Mesothelial cell of epicardium (in vitro differentiated cells): Measurements from ENCODE around the gene CADPS2. TPM values are rescaled to one million over a fixed set of nuclear protein-coding genes. Genes with fewer than 3 reads are reported as not detected.

Source experiments
- DNase-seq, 2 experiments: peaks; one replicate each; pipeline ENCODE4 v3.0.0; 2021; ENCODE audit warnings: low spot score in 2 of 2; ENCODE audit not compliant: unreplicated experiment in 2 of 2
- H3K27ac Mint-ChIP-seq: 2 replicates; pipeline ENCODE4 v1.8.0; 2021; ENCODE audit warnings: mixed read lengths
- H3K27me3 Mint-ChIP-seq: 2 replicates; pipeline ENCODE4 v1.8.0; 2021; ENCODE audit warnings: low read depth, mixed read lengths
- H3K36me3 Mint-ChIP-seq: 2 replicates; pipeline ENCODE4 v1.8.0; 2021; ENCODE audit warnings: mixed read lengths
- H3K4me1 Mint-ChIP-seq: 2 replicates; pipeline ENCODE4 v1.8.0; 2021; ENCODE audit warnings: mixed read lengths
- H3K4me3 Mint-ChIP-seq: 2 replicates; pipeline ENCODE4 v1.8.0; 2021; ENCODE audit warnings: mild to moderate bottlenecking, moderate library complexity, mixed read lengths
- H3K9me3 Mint-ChIP-seq: 2 replicates; pipeline ENCODE4 v1.8.0; 2021; ENCODE audit warnings: mixed read lengths
- total RNA-seq: library from RNA; stranded (reverse); gene quantifications from 3 replicates; pipeline ENCODE4 v1.2.1, GENCODE V29; 2021
- TF ChIP-seq, protein P1 (sequence below): fragments of 200-600 bp; sonication (generic); IDR thresholded peaks from one replicate; pipeline ENCODE4 v1.5.0; 2021; ENCODE audit warnings: antibody characterized with exemption; ENCODE audit not compliant: unreplicated experiment

The CADPS2 gene
- 1.9 to 2.7 TPM (median 2.3 TPM) in 3 replicates for total RNA-seq

DNA sequence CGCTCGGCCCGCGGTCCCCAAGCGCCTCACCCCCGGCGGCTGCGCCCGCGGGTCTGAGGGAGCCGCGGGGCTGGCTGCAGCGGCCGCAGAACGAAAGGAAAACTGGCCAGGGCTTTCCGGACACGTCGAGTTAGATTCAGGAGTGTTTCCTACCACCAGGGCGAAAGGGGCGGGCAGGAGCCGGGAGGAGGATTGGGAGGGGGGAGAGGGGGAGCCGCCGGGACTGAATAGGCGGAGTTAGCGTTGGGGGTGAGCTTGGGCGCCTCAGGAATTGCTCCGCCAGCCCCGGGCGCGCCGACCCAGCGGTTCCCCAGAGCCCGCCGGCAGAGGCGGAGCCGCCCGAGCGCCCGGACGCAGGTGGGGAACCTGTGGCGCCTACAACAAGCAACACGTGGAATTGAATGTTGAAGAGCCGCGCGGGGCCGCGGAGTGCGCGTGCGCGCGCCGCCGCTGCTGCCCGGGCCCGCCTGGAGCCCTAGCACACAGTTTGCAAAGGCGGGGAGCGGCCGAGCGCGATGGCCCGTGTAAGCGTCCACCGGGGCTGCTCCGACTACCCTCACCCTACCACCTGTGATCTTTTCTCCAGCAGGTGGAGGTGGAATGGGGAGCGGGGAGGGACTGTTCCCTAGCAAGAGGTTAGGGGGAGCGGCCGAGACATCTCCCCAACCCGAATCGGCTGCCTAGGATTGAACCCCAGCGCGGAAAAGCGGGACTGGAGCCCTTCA, at the start of gene CADPS2:
Gene CADPS2, minus strand, starts transcription at position 104 of the 725 bp plus-strand sequence. CDS start 123 bp downstream, outside the sequence.
- Mint-ChIP-seq H3K36me3 (no peaks in the 10 kb centered on the region), H3K4me3 (peak within 1 kb of the TSS; percentile 82), H3K27ac (peak within 1 kb of the TSS; percentile 19), H3K4me1 (peaks cover 25% of the 10 kb centered on the region), H3K27me3 (peaks cover 43% of the 10 kb centered on the region), H3K9me3 (no peaks in the 10 kb centered on the region)
- peak; percentile 57 to 79 for DNase-seq
- TF ChIP-seq, protein P1, sequence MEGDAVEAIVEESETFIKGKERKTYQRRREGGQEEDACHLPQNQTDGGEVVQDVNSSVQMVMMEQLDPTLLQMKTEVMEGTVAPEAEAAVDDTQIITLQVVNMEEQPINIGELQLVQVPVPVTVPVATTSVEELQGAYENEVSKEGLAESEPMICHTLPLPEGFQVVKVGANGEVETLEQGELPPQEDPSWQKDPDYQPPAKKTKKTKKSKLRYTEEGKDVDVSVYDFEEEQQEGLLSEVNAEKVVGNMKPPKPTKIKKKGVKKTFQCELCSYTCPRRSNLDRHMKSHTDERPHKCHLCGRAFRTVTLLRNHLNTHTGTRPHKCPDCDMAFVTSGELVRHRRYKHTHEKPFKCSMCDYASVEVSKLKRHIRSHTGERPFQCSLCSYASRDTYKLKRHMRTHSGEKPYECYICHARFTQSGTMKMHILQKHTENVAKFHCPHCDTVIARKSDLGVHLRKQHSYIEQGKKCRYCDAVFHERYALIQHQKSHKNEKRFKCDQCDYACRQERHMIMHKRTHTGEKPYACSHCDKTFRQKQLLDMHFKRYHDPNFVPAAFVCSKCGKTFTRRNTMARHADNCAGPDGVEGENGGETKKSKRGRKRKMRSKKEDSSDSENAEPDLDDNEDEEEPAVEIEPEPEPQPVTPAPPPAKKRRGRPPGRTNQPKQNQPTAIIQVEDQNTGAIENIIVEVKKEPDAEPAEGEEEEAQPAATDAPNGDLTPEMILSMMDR, result no peak

DNA sequence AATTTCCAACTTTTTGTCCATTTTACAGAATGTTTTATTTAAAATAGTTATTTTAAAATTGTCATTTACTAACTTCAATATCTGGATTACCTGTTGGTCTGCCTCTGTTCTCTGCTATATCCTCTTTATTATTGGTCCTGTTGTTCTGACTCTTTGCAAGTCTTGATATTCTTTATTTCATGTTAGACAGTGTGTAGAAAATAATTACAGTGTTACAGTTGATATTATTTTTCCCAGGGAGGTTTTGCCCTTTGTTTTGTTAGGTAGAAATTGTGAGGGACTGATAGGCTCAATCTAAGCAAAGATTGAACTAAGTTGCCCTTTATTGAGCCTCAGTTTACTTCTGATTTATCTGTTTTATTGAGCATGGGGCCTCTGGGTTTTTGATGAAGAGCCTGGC, 49.4 kb upstream of the CADPS2 start:
- no peak overlapping the region for H3K4me3 Mint-ChIP-seq
- no peak for DNase-seq
- TF ChIP-seq, protein P1, result no peak
- H3K27ac Mint-ChIP-seq, result no peak overlapping the region
- H3K27me3 Mint-ChIP-seq, result no peaks in the 10 kb centered on the region
- H3K36me3 Mint-ChIP-seq, result no peaks in the 10 kb centered on the region
- H3K9me3 Mint-ChIP-seq, result peaks cover 12% of the 10 kb centered on the region
- no peaks in the 10 kb centered on the region for H3K4me1 Mint-ChIP-seq

DNA sequence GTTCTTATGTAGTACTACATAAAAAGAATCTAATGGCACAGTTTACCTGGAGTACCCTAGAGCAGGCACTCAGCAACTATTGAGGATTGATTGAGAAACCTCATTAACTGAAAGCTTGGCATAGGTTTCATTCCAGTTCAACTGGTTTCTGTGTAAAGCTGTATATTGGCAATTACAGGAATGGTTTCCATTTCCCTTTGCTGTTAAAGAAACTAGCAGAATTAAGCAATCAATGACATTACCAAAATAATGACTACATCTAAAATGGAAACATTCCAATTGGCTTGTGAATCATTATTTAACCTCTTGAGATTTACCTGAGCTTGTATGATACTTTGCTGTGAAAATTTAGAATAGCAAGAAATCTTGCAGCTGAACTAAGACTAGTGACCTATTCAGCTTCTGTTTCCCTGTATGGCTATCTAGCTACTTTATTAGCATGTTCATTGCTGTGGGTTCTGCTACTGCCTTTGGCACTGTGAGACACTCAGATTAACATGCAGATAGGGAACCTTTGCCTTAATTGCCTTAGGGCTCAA, 33.5 kb upstream of the CADPS2 start:
- Mint-ChIP-seq H3K9me3 (no peaks in the 10 kb centered on the region), H3K27me3 (no peaks in the 10 kb centered on the region), H3K4me3 (no peak overlapping the region), H3K4me1 (peaks cover 4% of the 10 kb centered on the region), H3K36me3 (no peaks in the 10 kb centered on the region), H3K27ac (no peak overlapping the region)
- DNase-seq, result no peak
- TF ChIP-seq, protein P1, result no peak

DNA sequence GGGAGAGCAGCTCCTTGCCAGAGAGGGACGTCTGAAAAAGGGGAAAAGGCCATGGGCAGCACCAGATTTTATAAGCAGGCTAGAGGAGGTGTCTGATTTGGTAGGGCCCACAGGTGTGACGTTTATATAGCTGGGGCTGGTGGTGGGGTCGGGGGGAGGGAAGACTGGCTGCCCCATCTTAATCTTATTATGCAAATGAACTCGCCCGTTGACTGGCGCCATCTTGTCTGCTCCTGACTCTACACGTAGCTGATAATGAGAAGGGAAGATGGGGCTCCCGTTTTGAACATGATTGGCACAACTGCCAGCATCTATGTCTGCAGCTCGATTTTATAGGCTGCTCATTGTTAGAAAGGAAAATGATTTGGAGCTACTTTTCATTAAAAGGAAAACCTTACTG, 28.6 kb upstream of the CADPS2 start:
- Mint-ChIP-seq H3K4me3 (no peak overlapping the region), H3K27me3 (no peaks in the 10 kb centered on the region), H3K36me3 (no peaks in the 10 kb centered on the region), H3K27ac (no peak overlapping the region), H3K9me3 (no peaks in the 10 kb centered on the region), H3K4me1 (peaks cover 4% of the 10 kb centered on the region)
- DNase-seq, result no peak
- TF ChIP-seq, protein P1, result no peak

DNA sequence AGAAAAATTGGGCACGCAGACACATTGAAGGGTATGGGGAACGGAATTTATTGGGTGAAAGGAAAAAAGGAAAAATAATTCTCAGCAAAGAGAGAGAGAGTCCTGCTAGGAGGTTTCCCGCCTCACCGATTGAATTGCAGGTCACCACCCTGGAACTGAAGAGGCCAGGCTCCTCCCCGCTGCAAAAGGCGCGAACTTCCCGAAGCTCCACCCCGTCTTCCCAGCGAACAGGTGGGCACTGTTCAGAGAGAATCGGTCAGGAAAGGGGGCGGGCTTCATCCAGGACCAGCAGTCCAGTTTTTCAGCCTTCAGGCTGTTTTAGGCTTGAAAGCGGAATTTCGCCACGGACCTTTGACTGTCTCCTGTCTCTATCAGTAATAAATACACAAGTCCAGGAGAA, 27.3 kb upstream of the CADPS2 start:
- H3K27ac Mint-ChIP-seq, result no peak overlapping the region
- TF ChIP-seq, protein P1, result no peak
- H3K9me3 Mint-ChIP-seq, result no peaks in the 10 kb centered on the region
- H3K36me3 Mint-ChIP-seq, result no peaks in the 10 kb centered on the region
- H3K4me3 Mint-ChIP-seq, result no peak overlapping the region
- no peaks in the 10 kb centered on the region for H3K27me3 Mint-ChIP-seq
- DNase-seq, result no peak
- H3K4me1 Mint-ChIP-seq, result no peaks in the 10 kb centered on the region
